Hepatocyte (in vitro differentiated cells): Measurements from ENCODE around the gene SPATA21. TPM values are rescaled to one million over a fixed set of nuclear protein-coding genes. Genes with fewer than 3 reads are reported as not detected.

Experiments used
- DNase-seq: peaks from one replicate; pipeline ENCODE4 v3.0.0-alpha.2; 2016; ENCODE audit warnings: low spot score
- H2AFZ ChIP-seq: fragments of 200-600 bp; sonication (generic); 2 replicates; pipeline ENCODE4 v1.6.0; 2016; ENCODE audit warnings: antibody characterized with exemption, mild to moderate bottlenecking
- H3K27ac ChIP-seq: fragments of 200-600 bp; sonication (generic); 2 replicates; pipeline ENCODE4 v1.5.1; 2016; ENCODE audit warnings: mild to moderate bottlenecking
- H3K27me3 ChIP-seq: fragments of 200-600 bp; sonication (generic); 2 replicates; pipeline ENCODE4 v1.6.1; 2016
- H3K36me3 ChIP-seq: fragments of 200-600 bp; sonication (generic); replicated peaks from 2 replicates; pipeline ENCODE4 v1.5.1; 2016; ENCODE audit warnings: low read depth; ENCODE audit not compliant: insufficient read depth
- H3K4me1 ChIP-seq: fragments of 200-600 bp; sonication (generic); 2 replicates; pipeline ENCODE4 v1.5.1; 2016; ENCODE audit warnings: mild to moderate bottlenecking, moderate library complexity; ENCODE audit not compliant: insufficient read depth
- H3K4me2 ChIP-seq: fragments of 200-600 bp; sonication (generic); 2 replicates; pipeline ENCODE4 v1.6.0; 2016
- H3K4me3 ChIP-seq: fragments of 200-600 bp; sonication (generic); 2 replicates; pipeline ENCODE4 v1.5.1; 2016; ENCODE audit warnings: mild to moderate bottlenecking
- H3K79me2 ChIP-seq: fragments of 200-600 bp; sonication (generic); 2 replicates; pipeline ENCODE4 v1.6.0; 2017; ENCODE audit warnings: mild to moderate bottlenecking
- H3K9me2 ChIP-seq: fragments of 200-600 bp; sonication (generic); replicated peaks from 2 replicates; pipeline ENCODE4 v1.6.0; 2017; ENCODE audit warnings: mild to moderate bottlenecking; ENCODE audit not compliant: insufficient read depth
- H3K9me3 ChIP-seq: fragments of 200-600 bp; sonication (generic); 2 replicates; pipeline ENCODE4 v1.5.1; 2016; ENCODE audit warnings: low read depth, mild to moderate bottlenecking
- H4K20me1 ChIP-seq: fragments of 200-600 bp; sonication (generic); 2 replicates; pipeline ENCODE4 v1.6.0; 2016; ENCODE audit warnings: mild to moderate bottlenecking; ENCODE audit not compliant: insufficient read depth, poor library complexity, severe bottlenecking
- EZH2 ChIP-seq: fragments of 200-600 bp; sonication (generic); IDR thresholded peaks from 2 replicates; pipeline ENCODE4 v1.6.1; 2016; ENCODE audit warnings: antibody characterized with exemption, mild to moderate bottlenecking, borderline replicate concordance
- EZH2phosphoT487 ChIP-seq: fragments of 200-600 bp; sonication (generic); IDR thresholded peaks from one replicate; pipeline ENCODE4 v1.6.1; 2018; ENCODE audit warnings: antibody characterized with exemption, mild to moderate bottlenecking, low read depth, moderate library complexity; ENCODE audit not compliant: unreplicated experiment, severe bottlenecking
- WGBS: methylation state at CpG from one replicate; pipeline ENCODE4 v1.1.6; 2016; ENCODE audit warnings: low lambda C conversion rate; ENCODE audit errors: missing lambda C conversion rate; 5-methylcytosine and 5-hydroxymethylcytosine counted together
- polyA plus RNA-seq: library from polyadenylated mRNA; unstranded; fragments of >200 nt; fragmentation: Nextera tagmentation; extraction: Ambion mirVana; gene quantifications from 2 replicates; pipeline ENCODE4 v1.2.1, GENCODE V29; 2016
- total RNA-seq: library from RNA; depleted of rRNA; stranded (reverse); fragments of >200 nt; gene quantifications from 2 replicates; pipeline ENCODE4 v1.2.3, GENCODE V29; 2014
- TF ChIP-seq, protein P1 (sequence below): fragments of 200-600 bp; sonication (generic); IDR thresholded peaks from 2 replicates; pipeline ENCODE4 v1.5.1; 2016; ENCODE audit warnings: antibody characterized with exemption, mild to moderate bottlenecking; ENCODE audit not compliant: poor library complexity

Gene SPATA21
- total and polyA plus RNA-seq, 2 experiments from 2014 or later = 0.30 to 0.92 TPM

DNA sequence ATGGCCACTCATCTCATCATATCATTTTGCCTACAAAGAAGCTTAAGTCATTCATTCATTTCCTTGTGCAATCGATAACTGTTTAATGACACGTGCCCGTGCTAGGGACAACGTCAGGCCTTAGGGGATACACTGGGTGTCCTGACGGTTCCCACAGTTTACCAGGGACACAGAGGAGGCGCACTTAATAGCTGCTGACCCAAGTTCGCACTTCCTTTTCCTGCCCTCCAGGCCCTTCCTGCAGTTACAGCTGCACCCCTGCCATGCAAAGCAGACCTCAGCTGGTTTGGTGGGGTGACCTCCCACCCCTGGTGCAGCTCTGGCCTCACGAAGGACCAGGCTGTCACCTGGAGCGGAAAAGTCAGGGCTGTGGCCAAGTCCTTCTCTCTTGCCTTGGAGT is 4.2 kb downstream of the SPATA21 start:
- Histone ChIP-seq H3K4me3 (no peak overlapping the region), H3K4me2 (no peak overlapping the region), H2AFZ (no peak overlapping the region), H3K79me2 (no peaks in the 10 kb centered on the region), H3K27ac (no peak overlapping the region), H3K27me3 (no peaks in the 10 kb centered on the region), H3K9me3 (no peaks in the 10 kb centered on the region), H4K20me1 (no peaks in the 10 kb centered on the region), H3K36me3 (no peaks in the 10 kb centered on the region), H3K4me1 (no peaks in the 10 kb centered on the region), H3K9me2 (no peaks in the 10 kb centered on the region)
- TF ChIP-seq EZH2 (no peak), EZH2phosphoT487 (no peak)
- TF ChIP-seq, protein P1, sequence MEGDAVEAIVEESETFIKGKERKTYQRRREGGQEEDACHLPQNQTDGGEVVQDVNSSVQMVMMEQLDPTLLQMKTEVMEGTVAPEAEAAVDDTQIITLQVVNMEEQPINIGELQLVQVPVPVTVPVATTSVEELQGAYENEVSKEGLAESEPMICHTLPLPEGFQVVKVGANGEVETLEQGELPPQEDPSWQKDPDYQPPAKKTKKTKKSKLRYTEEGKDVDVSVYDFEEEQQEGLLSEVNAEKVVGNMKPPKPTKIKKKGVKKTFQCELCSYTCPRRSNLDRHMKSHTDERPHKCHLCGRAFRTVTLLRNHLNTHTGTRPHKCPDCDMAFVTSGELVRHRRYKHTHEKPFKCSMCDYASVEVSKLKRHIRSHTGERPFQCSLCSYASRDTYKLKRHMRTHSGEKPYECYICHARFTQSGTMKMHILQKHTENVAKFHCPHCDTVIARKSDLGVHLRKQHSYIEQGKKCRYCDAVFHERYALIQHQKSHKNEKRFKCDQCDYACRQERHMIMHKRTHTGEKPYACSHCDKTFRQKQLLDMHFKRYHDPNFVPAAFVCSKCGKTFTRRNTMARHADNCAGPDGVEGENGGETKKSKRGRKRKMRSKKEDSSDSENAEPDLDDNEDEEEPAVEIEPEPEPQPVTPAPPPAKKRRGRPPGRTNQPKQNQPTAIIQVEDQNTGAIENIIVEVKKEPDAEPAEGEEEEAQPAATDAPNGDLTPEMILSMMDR = no peak
- DNase-seq = no peak
- WGBS = 72% methylated on average over 9 of the region's 9 CpGs

DNA sequence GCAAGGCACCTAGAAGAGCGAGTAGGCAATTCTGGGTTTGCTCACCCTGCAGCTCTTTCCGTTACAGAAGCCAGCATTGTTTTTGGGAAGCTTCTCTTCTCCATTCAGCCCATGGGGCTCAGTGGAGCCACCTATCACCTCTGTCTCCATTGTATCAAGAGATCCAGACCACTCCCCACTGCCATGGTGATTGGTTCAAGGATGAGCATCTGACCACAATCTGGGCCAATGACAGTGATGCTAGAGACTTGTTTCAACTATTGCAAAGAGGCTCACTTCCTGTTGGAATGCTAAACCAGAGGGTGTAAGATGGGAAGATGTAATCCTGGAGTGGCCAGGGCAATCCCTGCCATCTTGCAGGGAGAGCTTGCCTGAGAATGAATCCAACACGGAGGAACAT is 6.6 kb downstream of the SPATA21 start:
- Histone ChIP-seq H3K36me3 (no peaks in the 10 kb centered on the region), H3K4me1 (no peaks in the 10 kb centered on the region), H2AFZ (no peak overlapping the region), H3K9me2 (no peaks in the 10 kb centered on the region), H3K9me3 (no peaks in the 10 kb centered on the region), H4K20me1 (no peaks in the 10 kb centered on the region), H3K79me2 (no peaks in the 10 kb centered on the region), H3K27me3 (no peaks in the 10 kb centered on the region), H3K27ac (no peak overlapping the region), H3K4me2 (no peak overlapping the region), H3K4me3 (no peak overlapping the region)
- 78% methylated on average over 3 of the region's 3 CpGs for WGBS
- DNase-seq = no peak
- TF ChIP-seq EZH2 (no peak), EZH2phosphoT487 (no peak)
- TF ChIP-seq, protein P1 = no peak

DNA sequence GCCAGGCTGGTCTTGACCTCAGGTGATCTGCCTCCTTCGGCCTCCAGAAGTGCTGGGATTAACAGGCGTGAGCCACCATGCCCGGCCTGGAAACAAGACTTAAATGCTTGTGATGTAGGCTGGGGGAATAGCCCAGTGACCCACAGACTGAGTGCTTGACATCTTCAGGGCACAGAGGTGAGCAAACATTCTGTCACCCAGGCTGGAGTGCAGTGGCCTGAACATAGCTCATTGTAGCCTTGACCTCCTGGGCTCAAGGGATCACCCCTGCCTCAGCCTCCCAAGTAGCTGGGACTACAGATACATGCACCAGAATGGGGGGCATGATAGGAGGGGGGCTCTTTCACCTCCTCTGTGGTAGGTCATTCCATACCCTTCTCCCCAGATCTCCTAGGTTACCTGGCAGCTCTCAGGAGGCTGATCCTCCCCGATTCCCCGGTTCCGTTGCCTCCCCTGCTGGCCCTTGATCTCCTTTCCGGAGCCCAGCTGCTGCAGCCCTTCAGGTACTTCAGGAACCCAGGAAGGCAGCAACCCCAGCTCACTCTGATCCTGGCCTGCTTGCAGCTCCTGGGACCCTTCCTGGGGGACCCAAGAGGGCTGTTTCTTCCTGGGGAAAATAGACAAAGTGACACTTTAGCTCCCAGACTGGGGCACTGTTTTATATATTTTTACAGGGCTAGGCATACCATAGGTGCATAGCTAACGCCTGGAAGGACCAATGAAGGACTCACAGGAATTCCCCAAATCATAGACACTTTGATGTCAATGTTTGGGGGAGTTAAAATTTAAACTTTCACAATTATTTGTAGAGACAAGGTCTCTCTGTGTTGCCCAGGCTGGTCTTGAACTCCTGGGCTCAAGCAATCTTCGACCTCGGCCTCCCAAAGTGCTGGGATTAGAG is 11.8 kb downstream of the SPATA21 start:
- no peak for DNase-seq
- Histone ChIP-seq H3K4me3 (no peak overlapping the region), H4K20me1 (no peaks in the 10 kb centered on the region), H3K27ac (no peak overlapping the region), H3K9me2 (no peaks in the 10 kb centered on the region), H2AFZ (no peak overlapping the region), H3K4me2 (no peak overlapping the region), H3K9me3 (no peaks in the 10 kb centered on the region), H3K79me2 (no peaks in the 10 kb centered on the region), H3K27me3 (no peaks in the 10 kb centered on the region), H3K4me1 (no peaks in the 10 kb centered on the region), H3K36me3 (no peaks in the 10 kb centered on the region)
- TF ChIP-seq EZH2 (no peak), EZH2phosphoT487 (no peak)
- TF ChIP-seq, protein P1 = no peak
- WGBS = 87% methylated on average over 10 of the region's 10 CpGs
